A549 treated with AZD9567 at 1 μM for 4 hours (cell line): ENCODE results near the gene TPRG1L. TPM values are rescaled to one million over a fixed set of nuclear protein-coding genes. Genes with fewer than 3 reads are reported as not detected.

Experiments used
- total RNA-seq: library from RNA; stranded (reverse); fragments of 200-300 nt; extraction: Qiagen RNA extraction; gene quantifications from 5 replicates; pipeline ENCODE4 v1.2.3, GENCODE V29; 2022; ENCODE audit not compliant: insufficient read depth

The TPRG1L gene
- 28.1 to 31.3 TPM (median 29.8 TPM) in 5 replicates for total RNA-seq

DNA sequence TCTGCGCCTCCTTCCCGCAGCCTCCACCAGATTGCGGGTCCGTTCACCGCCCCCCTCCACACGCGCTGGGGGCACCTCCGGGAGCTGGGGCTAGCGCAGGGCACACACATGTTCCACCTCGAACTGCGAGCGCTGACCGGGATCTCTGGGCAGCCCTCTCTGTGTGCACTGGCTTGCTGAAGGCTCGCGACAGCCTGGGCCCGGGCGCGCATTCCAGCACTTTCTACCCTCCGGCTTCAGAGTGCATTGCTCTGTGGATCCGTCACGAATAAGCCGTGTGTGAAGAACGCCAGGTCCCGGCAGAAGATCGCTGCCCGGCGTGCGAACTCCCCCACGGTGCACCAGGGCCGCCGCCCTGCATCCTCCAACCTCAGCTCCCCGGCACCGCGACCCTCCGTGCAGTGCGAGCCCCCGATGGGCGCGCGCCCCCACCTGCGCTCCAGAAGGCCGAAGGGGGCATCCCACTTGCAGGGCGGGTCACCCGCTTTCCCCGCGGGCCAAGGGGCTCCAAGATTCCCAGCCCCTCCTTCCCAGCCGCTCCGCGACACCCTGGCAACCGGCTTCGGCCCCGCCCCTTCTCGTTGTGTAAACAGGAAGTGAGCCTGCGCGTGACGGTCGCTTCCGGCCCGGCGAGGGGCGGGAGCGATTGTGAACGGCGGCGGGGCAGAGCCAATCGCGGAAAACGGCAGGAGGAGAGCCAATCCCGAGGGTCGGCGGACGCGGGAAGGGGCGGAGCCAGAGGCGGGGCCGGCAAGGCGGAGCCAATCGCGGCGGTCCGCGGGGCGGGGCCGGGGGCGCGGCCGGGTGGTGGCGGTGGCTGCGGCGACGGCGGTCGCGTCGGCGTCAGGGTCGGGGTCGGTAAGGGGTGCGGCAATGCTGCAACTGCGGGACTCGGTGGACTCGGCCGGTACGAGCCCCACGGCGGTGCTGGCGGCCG lies at the start of gene TPRG1L:
Gene TPRG1L, plus strand, starts transcription at position 816 of the 937 bp plus-strand sequence. Its CDS starts 58 bp downstream, at position 874.

GRCh38 chr1:3611170-3612019 lies 13.4 kb upstream of the TPRG1L start, which contains the start of gene MEGF6:
TSS of gene MEGF6 (minus strand) at chr1:3611508. CDS start at chr1:3611268, 240 bp downstream.

GRCh38 chr1:3649342-3650247 lies 24.8 kb downstream of the TPRG1L start, which contains the start of gene WRAP73:
TSS of gene WRAP73 (minus strand) at chr1:3650103. CDS start at chr1:3649999, 104 bp downstream.

DNA sequence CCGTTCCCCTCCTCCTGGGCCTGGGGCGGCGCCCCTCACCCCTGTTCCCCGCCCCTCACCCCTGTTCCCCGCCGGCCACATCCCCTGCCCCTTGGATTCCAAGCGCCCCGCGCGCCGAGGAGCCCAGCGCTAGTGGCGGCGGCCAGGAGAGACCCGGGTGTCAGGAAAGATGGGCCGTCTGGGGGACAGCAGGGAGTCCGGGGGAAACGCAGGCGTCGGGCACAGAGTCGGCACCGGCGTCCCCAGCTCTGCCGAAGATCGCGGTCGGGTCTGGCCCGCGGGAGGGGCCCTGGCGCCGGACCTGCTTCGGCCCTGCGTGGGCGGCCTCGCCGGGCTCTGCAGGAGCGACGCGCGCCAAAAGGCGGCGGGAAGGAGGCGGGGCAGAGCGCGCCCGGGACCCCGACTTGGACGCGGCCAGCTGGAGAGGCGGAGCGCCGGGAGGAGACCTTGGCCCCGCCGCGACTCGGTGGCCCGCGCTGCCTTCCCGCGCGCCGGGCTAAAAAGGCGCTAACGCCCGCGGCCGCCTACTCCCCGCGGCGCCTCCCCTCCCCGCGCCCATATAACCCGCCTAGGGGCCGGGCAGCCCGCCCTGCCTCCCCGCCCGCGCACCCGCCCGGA lies 27.2 kb downstream of the TPRG1L start, which contains the start of gene TP73:
Gene TP73, plus strand, starts transcription at position 587 of the 618 bp plus-strand sequence. CDS start 29,850 bp downstream, outside the sequence.

Other genes starting within 250 kb of the TPRG1L start
- gene ARHGEF16, start 170.3 kb upstream of the TPRG1L start, total RNA-seq, result 2.1 to 4.1 TPM (median 3.8 TPM) in 5 replicates
- gene MEGF6, start 13.5 kb upstream of the TPRG1L start, total RNA-seq, result 6.3 to 12.9 TPM (median 10.4 TPM) in 5 replicates
- gene WRAP73, start 25.1 kb downstream of the TPRG1L start, total RNA-seq, result 16.5 to 21.6 TPM (median 19.5 TPM) in 5 replicates
- 0.47 to 2.7 TPM (median 0.61 TPM) in 5 replicates for gene TP73, start 27.5 kb downstream of the TPRG1L start, total RNA-seq
- gene CCDC27, start 127.4 kb downstream of the TPRG1L start, total RNA-seq, result not detected in 5 replicates
- gene SMIM1, start 147.7 kb downstream of the TPRG1L start, total RNA-seq, result 1.0 to 2.2 TPM (median 1.5 TPM) in 4 of 5 replicates, not detected in the other
- 24.4 to 35.7 TPM (median 34.6 TPM) in 5 replicates for gene LRRC47, start 171.5 kb downstream of the TPRG1L start, total RNA-seq
- 17.0 to 22.1 TPM (median 19.8 TPM) in 5 replicates for gene CEP104, start 232.2 kb downstream of the TPRG1L start, total RNA-seq
- 1.8 to 4.1 TPM (median 2.8 TPM) in 5 replicates for gene DFFB, start 232.5 kb downstream of the TPRG1L start, total RNA-seq